Stimulated activated CD4-positive, alpha-beta T cell treated with anti-CD3 and anti-CD28 coated beads, Interleukin-2, amount 100 ng/mL, for 4 hours (primary cell): ENCODE results near the gene HMGN4.
"Not testable (repeated sequence)": the region's sequence is repeated elsewhere in the genome, so short reads cannot be mapped to it uniquely, and the experiment has no call there.

Source experiments
- DNase-seq: peaks from one replicate; pipeline ENCODE4 v3.0.0-alpha.2; 2020; ENCODE audit warnings: low read depth

HMGN4 gene

DNA sequence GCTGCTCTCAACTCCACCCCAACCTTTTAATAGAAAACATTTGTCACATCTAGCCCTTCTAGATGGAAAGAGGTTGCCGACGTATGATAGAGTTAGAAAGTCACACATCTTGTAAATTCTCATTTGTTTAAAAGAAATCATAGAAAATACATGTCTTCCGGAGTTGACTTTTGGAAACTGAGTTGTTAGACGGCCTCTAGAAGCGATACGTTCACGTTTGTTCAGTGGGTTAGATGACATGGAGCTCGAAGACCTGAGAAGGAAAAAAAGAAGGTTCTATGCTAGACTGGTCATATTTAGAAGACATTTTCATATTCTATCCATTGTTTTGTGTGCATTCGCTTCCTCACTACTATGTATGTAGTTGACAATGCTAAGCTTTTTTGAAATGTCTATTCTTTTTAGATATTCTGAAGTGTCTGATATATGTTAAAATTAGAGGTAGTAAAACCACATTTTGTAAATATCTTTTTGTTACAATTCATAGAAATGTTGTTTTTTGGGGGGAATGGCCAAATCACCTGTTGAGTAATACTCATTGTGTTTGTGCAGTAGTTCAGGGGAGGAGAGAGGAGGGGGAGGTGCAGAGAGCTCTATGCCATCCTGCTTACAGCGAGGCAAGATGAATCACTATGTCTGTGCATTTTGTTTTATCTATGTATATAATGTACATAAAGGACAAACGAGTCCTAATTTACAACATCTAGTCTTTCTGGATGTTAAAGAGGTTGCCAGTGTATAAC lies 15.5 kb upstream of the HMGN4 start:
- not testable (repeated sequence) for DNase-seq

DNA sequence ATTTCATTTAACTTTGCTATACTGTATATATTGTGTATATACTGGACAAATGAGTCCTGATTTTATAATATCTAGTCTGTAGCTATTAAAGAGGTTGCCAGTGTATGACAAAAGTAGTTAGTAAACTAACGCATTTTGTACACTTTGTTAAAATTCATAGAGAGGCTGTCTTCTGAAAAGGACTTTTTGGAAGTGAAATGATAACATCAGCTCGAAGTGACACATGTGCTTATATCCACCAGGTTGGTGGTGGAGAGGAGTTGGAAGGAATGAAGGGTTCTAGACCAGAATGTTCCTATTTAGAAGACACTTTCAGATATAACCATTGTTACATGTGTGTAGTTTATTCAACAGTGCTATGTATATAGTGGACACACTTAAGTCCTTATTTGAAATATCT lies 13.9 kb upstream of the HMGN4 start:
- not testable (repeated sequence) for DNase-seq

DNA sequence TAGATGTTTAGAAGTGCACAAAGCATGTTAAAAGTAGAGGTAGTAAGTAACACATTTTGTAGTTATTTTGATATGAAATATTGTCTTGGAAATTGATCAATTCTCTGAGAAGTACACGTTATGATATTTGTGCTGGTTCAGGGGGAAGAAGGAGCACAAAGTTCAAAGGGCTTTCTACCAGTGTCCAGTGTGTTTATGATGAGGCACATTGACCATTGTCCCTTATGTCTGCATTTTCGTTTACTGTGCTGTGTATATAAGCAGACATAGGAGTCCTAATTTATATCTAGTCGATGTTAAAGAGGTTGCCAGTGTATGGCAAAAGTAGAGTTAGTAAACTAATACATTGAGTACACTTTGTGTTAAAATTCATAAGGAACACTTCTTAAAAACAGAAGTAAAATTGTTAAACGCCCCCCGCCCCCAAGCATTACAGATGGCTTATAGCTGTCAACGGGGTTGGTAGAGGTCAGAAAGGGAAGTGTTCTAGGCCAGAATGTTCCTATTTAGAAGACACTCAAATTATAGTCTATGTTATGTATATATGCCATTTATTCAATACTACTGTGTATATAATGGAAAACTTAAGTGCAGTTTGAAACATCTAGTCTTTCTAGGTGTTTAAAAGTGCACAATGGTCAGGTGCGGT lies 13.3 kb upstream of the HMGN4 start:
- DNase-seq: no peak

DNA sequence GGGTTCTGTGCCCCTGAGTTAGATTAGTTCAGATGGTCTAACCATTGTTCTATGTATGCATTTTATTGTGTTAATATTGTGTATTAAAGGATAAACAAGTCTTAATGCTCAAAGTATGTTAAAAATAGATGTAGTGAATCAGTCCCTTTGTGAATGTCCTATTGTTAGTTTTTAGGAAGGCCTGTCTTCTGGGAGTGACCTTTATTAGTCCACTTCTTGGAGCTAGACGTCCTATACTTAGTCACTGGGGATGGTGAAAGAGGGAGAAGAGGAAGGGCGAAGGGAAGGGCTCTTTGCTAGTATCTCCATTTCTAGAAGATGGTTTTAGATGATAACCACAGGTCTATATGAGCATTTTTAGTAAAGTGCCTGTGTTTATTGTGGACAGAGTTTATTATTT lies 12.3 kb upstream of the HMGN4 start:
- no peak for DNase-seq

DNA sequence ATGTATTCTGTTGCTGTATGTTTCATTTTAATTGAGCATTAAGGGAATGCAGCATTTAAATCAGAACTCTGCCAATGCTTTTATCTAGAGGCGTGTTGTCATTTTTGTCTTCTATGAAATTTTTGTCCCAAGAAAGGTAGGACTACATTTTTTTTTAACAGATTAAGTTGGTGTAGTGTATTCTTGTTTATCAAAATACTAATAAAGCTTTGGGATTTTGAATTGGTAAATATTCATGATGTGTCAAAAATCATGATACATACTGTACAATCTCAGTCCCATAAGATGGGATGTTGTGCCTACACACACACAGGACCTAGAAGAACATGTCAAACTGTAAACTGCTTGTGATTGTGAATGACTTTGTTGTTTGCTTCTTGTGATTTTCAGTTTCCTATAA lies 11.2 kb upstream of the HMGN4 start:
- DNase-seq: no peak

DNA sequence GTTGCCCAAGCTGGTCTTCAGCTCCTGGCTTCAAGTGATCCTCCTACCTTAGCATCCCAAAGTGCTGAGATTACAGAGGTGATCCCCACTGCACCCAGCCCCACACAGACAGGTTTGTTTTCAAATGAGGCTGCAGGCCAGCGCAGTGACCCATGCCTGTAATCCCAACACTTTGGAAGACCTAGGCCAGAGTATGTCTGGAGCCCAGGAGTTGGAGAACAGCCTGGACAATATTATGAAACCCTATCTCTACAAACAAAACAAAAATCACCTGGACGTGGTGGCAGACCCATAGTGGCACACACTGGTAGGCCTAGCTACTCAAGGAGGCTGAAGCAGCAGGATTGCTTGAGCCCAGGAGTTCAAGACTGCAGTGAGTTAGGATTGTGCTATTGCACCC lies 8.0 kb upstream of the HMGN4 start:
- DNase-seq: no peak

DNA sequence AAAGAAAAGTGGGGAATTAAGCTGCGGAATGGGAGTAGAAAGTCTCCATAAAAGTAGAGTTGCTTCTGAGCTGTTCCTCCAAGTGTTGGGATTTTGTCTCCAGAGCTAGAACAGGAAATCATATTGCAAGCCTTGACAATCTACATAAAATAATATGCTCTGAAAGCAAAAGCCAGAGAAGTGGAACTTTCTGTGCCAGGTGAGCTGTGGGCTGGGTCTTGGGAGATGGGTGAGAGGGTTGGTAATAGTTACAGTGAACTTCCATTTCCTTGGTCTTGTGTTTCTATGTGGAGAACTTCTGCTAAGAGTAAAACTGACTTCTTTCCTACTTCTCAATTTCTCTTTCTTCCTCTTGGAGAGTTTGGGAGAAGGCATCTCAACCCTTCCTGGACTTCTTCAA lies 6.3 kb upstream of the HMGN4 start:
- no peak for DNase-seq

DNA sequence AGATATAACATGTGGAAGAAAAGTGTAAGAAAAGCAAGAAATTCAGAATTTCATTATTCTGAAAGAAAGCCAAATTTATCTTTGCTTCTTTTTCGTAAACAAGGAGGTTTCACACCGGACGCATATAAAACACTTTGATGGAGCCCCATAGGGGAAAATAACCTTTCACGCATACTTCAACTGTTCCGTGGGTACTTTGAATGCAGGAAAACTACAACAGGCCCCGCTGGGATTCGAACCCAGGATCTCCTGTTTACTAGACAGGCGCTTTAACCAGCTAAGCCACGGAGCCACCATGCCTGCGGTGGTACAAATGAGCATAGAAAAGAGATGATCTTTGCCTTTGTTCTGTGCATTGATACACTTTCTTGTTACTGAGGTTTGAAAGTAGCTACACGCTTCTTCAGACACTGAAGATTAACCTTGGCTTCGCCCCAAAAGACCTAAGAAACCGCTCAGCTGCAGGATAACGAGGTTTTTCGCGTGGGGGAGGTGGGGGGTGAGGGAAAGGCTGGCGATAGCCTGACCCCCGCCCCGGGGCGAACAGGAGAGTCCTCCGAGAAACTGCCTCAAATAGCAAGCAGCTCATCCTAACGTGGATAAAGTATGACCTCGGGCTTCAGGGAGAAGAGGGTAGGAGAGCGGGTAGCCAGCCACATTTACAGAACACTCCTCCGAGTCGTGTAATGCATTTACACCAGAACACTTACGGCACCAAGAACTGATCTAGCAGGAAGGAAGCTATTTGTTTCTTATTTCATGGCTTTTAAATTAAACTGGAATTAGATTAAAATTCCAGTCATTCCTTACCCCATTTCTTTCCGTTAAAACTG lies 5.3 kb upstream of the HMGN4 start:
- peak; percentile 91 for DNase-seq

DNA sequence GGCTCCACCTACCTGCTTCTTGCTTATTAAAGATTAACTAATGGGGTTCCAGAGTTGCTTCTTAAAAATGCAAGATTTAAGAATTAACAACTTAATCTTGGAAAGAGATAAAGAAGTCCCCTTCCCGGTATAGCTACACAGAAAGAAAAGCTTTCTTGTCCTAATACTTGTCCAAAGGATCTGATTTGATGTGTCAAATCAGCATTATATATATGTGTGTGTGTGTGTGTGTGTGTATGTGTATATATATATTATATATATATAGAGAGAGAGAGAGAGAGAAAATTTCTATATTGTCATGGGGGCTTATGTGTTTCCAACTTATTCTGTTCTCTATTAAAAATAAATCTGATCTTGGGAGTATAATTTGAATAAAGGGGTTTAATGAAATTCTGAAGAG lies 4.6 kb upstream of the HMGN4 start:
- no peak for DNase-seq

DNA sequence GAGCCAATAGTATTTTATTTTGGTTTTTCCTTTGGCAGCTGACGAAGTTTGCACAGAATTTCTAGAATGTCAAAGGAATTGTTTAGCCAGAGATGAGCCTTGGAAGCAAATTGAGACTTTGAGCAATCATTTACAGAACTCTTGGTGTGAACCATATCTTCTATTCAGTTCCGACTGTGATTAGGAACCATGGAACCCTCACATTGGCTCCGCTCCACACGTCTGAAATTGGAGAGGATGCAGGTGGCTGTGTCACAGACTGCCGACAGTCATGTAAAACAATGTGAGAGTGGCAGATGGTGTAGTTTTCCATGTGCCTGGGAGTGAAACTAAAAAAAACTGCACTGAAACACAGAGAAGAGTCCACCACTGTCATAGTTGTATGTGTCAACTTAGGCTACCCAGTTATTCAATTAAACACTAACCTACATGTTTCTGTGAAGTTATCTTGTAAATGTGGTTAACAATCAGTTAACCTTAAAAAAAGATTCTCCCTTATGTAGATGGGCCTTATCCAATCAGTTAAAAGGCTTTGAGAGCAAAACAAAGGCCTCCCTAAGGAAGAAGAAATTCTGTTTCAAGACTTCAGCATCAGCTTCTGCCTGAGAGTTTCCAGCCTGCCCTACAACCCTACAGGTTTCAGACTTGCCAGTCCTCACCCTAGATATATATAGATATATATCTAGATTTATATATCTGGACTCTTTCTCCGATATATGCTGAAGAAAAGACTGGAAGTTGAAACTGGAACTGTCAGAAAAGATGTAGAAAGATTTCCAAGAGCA lies 3.3 kb upstream of the HMGN4 start:
- DNase-seq: no peak

DNA sequence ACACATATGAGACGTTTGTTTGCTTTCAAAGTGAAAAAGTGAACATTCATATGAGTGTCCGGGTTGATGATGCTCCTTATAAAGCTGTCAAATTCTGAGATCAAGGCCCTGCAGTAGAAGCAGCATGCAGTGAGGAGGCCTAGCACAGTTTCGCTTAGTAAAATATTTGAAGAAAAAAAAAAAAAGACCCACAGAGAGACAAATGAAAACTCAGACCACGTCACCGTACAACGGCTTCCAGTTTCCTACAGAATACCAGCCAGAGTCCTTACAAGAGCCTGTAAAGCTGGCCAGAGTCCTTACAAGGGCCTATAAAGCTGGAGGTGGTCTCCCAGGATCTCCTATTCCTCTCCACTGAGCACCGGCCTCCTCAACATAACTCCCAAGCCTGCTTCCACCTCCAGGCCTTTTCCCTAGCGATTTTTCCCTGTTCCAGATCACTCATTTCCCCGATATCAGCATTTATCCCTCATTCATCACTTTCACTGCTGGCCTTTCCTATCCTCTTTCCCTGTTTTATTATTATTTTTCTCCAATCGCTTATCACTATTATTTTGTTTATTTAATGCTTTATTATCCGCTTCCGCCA lies 1.5 kb upstream of the HMGN4 start:
- DNase-seq: no peak

DNA sequence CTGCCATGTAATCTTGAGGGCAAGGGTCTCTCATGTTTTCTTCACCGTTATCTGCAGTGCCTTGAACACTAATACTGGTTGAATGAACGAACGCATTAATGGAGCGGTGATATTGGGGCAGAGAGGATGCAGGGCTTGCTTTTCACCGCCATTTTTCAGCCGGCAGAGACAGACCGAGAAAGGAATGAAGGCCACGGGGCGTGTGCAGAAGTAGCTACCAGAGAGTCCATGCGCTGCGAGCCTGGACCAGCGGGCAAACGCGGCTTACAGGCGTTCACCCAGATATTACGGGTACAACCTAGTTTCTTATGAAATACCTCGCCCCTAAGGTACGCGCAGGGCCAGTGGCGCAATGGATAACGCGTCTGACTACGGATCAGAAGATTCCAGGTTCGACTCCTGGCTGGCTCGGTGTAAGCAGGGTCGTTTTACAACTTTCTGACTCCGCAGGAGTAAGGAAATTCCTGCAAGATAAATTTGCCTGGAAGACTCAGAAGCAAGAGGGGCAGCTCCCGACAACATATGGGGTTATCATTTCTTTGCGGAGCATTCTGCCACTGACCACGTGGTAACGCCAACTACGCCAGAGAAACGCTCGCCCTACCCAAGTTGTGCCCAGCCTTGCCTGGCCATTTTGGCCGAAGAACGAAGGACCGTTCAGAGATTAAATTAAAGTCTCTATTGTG lies 863 bp upstream of the HMGN4 start:
- peak; percentile 87 for DNase-seq

DNA sequence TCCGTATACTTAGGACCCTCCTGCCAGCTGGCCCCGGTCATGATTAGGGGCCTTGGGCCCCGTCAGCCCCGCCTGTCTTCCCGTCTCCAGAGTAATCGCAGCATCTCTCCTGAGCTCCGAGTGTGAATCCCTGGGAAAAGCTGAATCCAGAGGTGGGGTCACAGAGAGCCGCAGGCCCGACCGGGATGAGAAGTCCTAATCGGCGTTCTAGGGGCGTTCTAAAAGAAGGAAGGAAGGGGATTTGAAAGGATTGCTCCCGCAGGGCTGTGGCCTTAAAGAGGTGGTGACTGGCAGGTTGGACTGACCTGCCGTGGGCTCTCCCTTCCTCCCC lies 371 bp downstream of the HMGN4 start:
- no peak for DNase-seq

DNA sequence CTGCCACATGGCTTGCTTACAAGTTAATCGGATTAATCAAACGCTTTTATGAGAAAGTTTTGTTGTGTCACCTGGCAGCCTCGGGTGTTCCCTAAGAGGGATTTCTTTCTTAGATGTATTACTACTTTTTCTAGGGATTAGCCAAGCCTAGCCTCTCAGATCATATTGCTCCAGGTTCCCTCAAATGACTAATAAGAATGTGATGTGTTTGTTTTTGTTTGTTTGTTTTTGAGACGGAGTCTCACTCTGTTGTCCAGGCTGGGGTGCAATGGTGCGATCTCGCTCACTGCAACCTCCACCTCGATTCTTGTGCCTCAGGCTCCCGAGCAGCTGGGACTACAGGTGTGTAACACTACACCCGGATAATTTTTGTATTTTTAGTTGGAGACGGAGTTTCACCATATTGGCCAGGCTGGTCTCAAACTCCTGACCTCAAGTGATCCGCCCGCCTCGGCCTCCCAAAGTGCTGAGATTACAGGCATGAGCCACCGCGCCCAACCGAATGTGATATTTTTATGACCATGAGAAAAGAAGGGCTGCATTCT lies 977 bp downstream of the HMGN4 start:
- DNase-seq: no peak

DNA sequence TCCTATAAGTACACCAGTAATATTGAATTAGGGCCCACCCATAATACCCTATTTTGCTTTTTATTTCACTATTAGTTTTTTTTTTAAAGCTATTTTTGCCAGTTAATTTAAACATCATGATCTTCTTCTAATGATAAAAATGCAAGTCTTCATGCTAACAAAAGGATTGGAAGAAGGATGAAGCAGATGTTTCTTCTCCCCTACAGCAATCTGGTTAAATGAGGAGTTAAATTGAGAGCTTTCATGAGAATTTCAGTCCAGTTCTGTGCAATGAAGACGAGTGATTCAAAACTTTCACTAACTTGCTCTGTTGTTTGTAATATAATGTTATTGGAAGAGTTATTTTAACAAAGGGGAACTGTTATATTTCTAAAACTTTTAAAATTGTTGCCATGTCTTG lies 3.4 kb downstream of the HMGN4 start:
- no peak for DNase-seq

DNA sequence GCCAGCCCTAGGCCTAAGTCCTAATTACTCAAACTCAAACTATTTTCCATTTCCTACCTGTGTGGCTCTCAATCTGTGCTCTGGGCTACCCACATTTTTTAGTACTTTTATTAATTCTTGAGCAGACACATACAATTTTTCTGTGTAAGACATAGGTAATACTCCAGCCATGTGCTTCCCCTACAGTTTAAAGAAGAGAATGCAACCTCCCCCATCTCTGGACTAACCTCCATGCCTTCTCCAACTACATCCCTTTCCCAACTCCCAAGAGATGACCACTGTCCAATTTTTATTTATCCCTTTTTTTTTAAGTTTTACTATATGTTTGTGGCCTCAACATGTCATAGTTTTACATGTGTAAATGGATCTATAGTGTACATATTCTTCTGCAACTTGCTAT lies 5.8 kb downstream of the HMGN4 start:
- DNase-seq: no peak

DNA sequence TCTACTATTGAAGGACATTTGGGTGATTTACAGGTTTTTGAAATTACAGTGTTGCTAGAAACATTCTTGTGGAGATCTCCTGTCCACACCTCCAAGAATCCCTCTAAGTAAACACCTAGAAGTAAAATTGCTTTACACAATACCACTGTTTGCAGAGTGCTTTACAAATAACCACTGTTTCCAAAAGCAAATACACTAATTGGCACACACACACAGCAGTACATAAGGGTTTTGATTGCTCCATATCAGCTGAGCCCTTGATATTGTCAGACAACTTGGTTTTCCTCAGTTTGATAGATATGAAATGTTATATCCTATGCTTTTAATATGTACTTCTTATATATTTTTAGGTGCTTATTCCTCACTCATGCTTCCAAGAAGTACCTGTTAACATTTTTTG lies 6.3 kb downstream of the HMGN4 start:
- no peak for DNase-seq

DNA sequence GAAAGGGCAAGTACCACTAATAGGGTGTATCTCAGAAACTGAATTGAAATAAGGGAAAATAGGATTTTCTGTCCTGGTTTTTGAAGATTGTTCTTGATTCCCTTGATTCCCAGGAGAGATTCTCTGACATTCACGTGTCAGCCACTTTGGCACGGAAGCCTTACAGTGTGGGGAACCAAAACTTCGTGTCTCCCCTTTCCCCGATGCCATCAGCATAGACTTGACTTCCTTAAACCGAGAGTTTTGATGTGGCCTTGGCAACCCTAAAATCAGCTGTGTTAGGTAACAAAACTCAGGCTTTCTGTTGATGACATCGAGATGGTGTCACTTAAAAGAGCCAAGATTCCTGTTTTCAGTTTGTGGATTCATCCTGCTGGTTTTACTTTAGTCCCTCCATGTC lies 7.5 kb downstream of the HMGN4 start:
- DNase-seq: no peak

DNA sequence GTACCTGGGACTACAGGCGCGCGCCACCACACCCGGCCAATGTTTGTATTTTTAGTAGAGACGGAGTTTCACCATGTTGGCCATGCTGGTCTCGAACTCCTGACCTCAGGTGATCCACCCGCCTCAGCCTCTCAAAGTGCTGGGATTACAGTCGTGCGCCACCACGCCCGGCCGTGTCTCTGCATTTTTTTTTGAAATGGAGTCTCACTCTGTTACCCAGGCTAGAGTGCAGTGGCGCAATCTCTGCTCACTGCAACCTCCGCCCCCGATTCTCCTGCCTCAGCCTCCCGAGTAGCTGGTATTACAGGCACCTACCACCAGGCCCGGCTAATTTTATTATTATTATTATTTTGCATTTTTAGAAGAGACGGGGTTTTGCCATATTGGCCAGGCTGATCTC lies 9.2 kb downstream of the HMGN4 start:
- not testable (repeated sequence) for DNase-seq

DNA sequence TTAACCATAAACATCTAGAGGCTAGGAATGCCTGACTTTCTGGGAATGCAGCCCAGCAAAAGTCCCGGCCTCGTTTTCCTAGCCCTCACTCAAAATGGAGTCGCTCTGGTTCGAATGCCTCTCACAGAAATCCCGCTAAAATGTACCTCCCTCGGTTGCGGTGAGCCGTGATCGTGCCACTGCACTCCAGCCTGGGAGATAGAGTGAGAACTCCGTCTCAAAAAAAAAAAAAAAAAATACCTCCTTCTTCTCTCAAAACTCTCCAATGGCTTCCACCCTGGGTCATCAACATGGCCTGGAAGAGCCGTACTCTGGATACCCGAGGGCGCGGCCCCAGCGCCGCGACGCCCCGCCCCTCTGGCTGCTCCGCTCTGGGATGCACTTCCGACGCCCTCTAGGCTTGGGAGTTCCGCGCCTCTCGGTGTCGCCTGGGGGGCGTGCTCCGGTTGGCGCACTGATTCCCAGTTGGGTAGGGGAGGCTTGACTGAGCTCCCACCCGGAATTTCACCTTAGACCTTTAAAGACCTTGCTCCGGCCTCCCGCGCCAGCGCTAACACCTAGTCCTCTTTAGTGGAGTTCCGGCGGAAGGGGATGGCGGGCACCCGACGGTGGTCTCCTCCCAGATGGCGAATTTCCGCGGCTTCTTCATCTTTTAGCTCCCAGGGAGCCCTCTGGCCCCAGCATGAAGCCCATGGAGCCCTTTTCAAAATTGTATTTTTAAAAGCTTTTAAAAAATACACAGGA lies 12.3 kb downstream of the HMGN4 start:
- no peak for DNase-seq
